Mammary epithelial cell (primary cell): ENCODE results near the gene MAN1A2.

Source experiments
- EZH2 ChIP-seq: IDR thresholded peaks from 2 replicates; pipeline ENCODE4 v1.6.1; 2012; ENCODE audit warnings: low read length, inconsistent platforms, borderline replicate concordance
- TF ChIP-seq, protein P1 (sequence below), 2 donors: IDR thresholded peaks in 1 of 2; conservative IDR thresholded peaks in 1 of 2; 2 replicates each; pipeline ENCODE4 v1.5.1; 2011 to 2012; ENCODE audit warnings: inconsistent platforms in 2 of 2, low read length in 2 of 2, mild to moderate bottlenecking in 2 of 2, control low read depth in 1 of 2, low read depth in 1 of 2; ENCODE audit not compliant: insufficient read depth in 1 of 2; ENCODE audit errors: extremely low read depth in 1 of 2

DNA sequence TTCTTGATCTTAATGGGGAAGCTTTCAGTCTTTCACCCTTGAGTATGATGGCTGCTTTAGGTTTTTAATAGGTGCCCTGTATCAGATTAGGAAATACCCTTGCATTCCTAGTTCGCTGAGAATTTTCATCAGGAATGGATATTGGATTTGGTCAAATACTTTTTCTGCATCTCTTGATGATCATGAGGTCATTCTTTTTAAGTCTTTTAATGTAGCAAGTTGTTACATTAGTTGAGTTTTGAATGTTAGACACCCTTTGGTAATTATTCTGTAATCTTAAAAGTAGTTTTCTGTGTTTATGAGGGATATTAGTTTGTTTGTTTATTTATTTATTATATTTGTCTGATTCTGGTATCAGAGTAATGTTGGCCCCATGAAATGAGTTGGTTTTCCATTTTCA, 22.5 kb downstream of the MAN1A2 start:
- TF ChIP-seq EZH2 = no peak
- TF ChIP-seq, protein P1, sequence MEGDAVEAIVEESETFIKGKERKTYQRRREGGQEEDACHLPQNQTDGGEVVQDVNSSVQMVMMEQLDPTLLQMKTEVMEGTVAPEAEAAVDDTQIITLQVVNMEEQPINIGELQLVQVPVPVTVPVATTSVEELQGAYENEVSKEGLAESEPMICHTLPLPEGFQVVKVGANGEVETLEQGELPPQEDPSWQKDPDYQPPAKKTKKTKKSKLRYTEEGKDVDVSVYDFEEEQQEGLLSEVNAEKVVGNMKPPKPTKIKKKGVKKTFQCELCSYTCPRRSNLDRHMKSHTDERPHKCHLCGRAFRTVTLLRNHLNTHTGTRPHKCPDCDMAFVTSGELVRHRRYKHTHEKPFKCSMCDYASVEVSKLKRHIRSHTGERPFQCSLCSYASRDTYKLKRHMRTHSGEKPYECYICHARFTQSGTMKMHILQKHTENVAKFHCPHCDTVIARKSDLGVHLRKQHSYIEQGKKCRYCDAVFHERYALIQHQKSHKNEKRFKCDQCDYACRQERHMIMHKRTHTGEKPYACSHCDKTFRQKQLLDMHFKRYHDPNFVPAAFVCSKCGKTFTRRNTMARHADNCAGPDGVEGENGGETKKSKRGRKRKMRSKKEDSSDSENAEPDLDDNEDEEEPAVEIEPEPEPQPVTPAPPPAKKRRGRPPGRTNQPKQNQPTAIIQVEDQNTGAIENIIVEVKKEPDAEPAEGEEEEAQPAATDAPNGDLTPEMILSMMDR (conservative IDR thresholded peaks at IDR 0.05 in 1 of 2, IDR thresholded peaks at IDR 0.05 in 1 of 2; ENCODE audit: extremely low read depth in 1 of 2, insufficient read depth in 1 of 2, low read depth in 1 of 2, low read length in 2 of 2) = no peak
